Tibial nerve (tissue), 3 donors: Measurements from ENCODE around the gene ETFA.

Experiments used
- CTCF ChIP-seq, 5 experiments: fragments of 200-600 bp in 3 of 5; fragments of 450-650 bp in 2 of 5; sonication (generic) in 3 of 5; IDR thresholded peaks; one replicate each; pipeline ENCODE4 v1.5.1; 2016 to 2019; ENCODE audit warnings: antibody characterized with exemption in 5 of 5, mild to moderate bottlenecking in 3 of 5, moderate library complexity in 2 of 5
- POLR2A ChIP-seq, 2 donors: fragments of 450-650 bp; IDR thresholded peaks; one replicate each; pipeline ENCODE4 v1.6.1; 2017; ENCODE audit warnings: antibody characterized with exemption in 2 of 2, mild to moderate bottlenecking in 2 of 2, moderate library complexity in 2 of 2

GRCh38 chr15:76278651-76279050, 32.6 kb downstream of the ETFA start:
- TF ChIP-seq CTCF (IDR thresholded peaks at IDR 0.05) = no peak
- TF ChIP-seq POLR2A (IDR thresholded peaks at IDR 0.05) = no peak
